WTC11 (cell line): Measurements from ENCODE around the gene CLSTN2. TPM values are rescaled to one million over a fixed set of nuclear protein-coding genes. Genes with fewer than 3 reads are reported as not detected.
A peak's percentile ranks its signal among the peaks of the same experiment; 100 is the strongest.

ENCODE experiments used
- ATAC-seq: fragments of 200-7000 bp; cut with Tn5 transposase; 2 replicates; pipeline ENCODE4 v1.10.0; 2021; ENCODE audit warnings: mild to moderate bottlenecking, moderate library complexity
- CTCF ChIA-PET: fragments of 300-600 bp; sonication (Branson Sonifier 250); formaldehyde crosslinking; loops from one replicate; lab custom pipeline; 2021; ENCODE audit warnings: antibody characterized with exemption; lab: Charles Lee
- POLR2A ChIA-PET: fragments of 350-600 bp; sonication (Branson Sonifier 250); formaldehyde crosslinking; loops from one replicate; lab custom pipeline; 2021; ENCODE audit warnings: antibody characterized with exemption; lab: Charles Lee
- DNase-seq: peaks from one replicate; pipeline ENCODE4 v3.0.0; 2021; ENCODE audit warnings: low spot score
- H3K27ac Mint-ChIP-seq: 2 replicates; pipeline ENCODE4 v1.8.0; 2021; ENCODE audit warnings: mixed read lengths
- H3K27me3 Mint-ChIP-seq: 2 replicates; pipeline ENCODE4 v1.8.0; 2021; ENCODE audit warnings: low read depth, mild to moderate bottlenecking, moderate library complexity, mixed read lengths
- H3K36me3 Mint-ChIP-seq: 2 replicates; pipeline ENCODE4 v1.8.0; 2021; ENCODE audit warnings: mixed read lengths
- H3K4me1 Mint-ChIP-seq: 2 replicates; pipeline ENCODE4 v1.8.0; 2022; ENCODE audit warnings: mixed read lengths
- H3K4me3 Mint-ChIP-seq: 2 replicates; pipeline ENCODE4 v1.8.0; 2021; ENCODE audit warnings: mild to moderate bottlenecking, moderate library complexity, mixed read lengths
- H3K9me3 Mint-ChIP-seq: 2 replicates; pipeline ENCODE4 v1.8.0; 2021; ENCODE audit warnings: mixed read lengths
- ATF3 ChIP-seq: sonication (generic); formaldehyde crosslinking; conservative IDR thresholded peaks from 2 replicates; pipeline ENCODE4 v1.8.1; 2022; ENCODE audit warnings: mild to moderate bottlenecking, missing genetic modification reagents
- CBFB ChIP-seq: sonication (generic); formaldehyde crosslinking; IDR thresholded peaks from 2 replicates; pipeline ENCODE4 v1.8.1; 2022; ENCODE audit warnings: mild to moderate bottlenecking, low read depth, missing genetic modification reagents
- CDX4 ChIP-seq: fragments of 250-450 bp; sonication (Bioruptor Pico); IDR thresholded peaks from 2 replicates; pipeline ENCODE4 v1.9.0; 2021; ENCODE audit warnings: moderate library complexity, mild to moderate bottlenecking, inconsistent platforms, borderline replicate concordance
- E2F1 ChIP-seq: sonication (generic); formaldehyde crosslinking; IDR thresholded peaks from 2 replicates; pipeline ENCODE4 v1.8.0; 2022; ENCODE audit warnings: mild to moderate bottlenecking, missing genetic modification reagents
- GRHL2 ChIP-seq: fragments of 250-450 bp; sonication (Bioruptor Pico); IDR thresholded peaks from 2 replicates; pipeline ENCODE4 v1.8.0; 2022; ENCODE audit warnings: mild to moderate bottlenecking, moderate library complexity; ENCODE audit not compliant: insufficient replicate concordance, severe bottlenecking
- IRF1 ChIP-seq: sonication (generic); formaldehyde crosslinking; IDR thresholded peaks from 2 replicates; pipeline ENCODE4 v1.8.0; 2023; ENCODE audit warnings: missing genetic modification reagents
- NFATC4 ChIP-seq: fragments of 250-450 bp; sonication (Bioruptor Pico); IDR thresholded peaks from 2 replicates; pipeline ENCODE4 v1.9.0; 2021; ENCODE audit warnings: mild to moderate bottlenecking
- NFE2L1 ChIP-seq: sonication (generic); formaldehyde crosslinking; IDR thresholded peaks from 2 replicates; pipeline ENCODE4 v1.8.1; 2023; ENCODE audit warnings: missing genetic modification reagents
- NR1H2 ChIP-seq: sonication (generic); formaldehyde crosslinking; IDR thresholded peaks from 2 replicates; pipeline ENCODE4 v1.9.0; 2021; ENCODE audit warnings: mild to moderate bottlenecking, moderate library complexity, missing genetic modification reagents
- NR3C1 ChIP-seq: sonication (generic); formaldehyde crosslinking; conservative IDR thresholded peaks from 2 replicates; pipeline ENCODE4 v1.8.1; 2023; ENCODE audit warnings: low read depth, mild to moderate bottlenecking, missing genetic modification reagents
- PRDM15 ChIP-seq: sonication (generic); formaldehyde crosslinking; IDR thresholded peaks from 2 replicates; pipeline ENCODE4 v1.8.0; 2022; ENCODE audit warnings: missing genetic modification reagents
- PRRX2 ChIP-seq: fragments of 250-450 bp; sonication (Bioruptor Pico); IDR thresholded peaks from 2 replicates; pipeline ENCODE4 v1.8.0; 2021; ENCODE audit warnings: mild to moderate bottlenecking
- RELA ChIP-seq: sonication (generic); formaldehyde crosslinking; IDR thresholded peaks from 2 replicates; pipeline ENCODE4 v1.8.1; 2022; ENCODE audit warnings: missing genetic modification reagents, mild to moderate bottlenecking, borderline replicate concordance
- SMAD3 ChIP-seq: sonication (generic); formaldehyde crosslinking; IDR thresholded peaks from 2 replicates; pipeline ENCODE4 v1.8.0; 2022; ENCODE audit warnings: missing genetic modification reagents, mild to moderate bottlenecking, borderline replicate concordance
- SMAD4 ChIP-seq: sonication (generic); formaldehyde crosslinking; IDR thresholded peaks from 2 replicates; pipeline ENCODE4 v1.8.0; 2022; ENCODE audit warnings: mild to moderate bottlenecking, missing genetic modification reagents
- TEAD4 ChIP-seq: sonication (generic); formaldehyde crosslinking; IDR thresholded peaks from 2 replicates; pipeline ENCODE4 v1.8.0; 2022; ENCODE audit warnings: mild to moderate bottlenecking, missing genetic modification reagents
- ZNF232 ChIP-seq: sonication (generic); formaldehyde crosslinking; IDR thresholded peaks from 2 replicates; pipeline ENCODE4 v1.8.0; 2022; ENCODE audit warnings: mild to moderate bottlenecking, missing genetic modification reagents
- ZNF281 ChIP-seq: sonication (generic); formaldehyde crosslinking; IDR thresholded peaks from 2 replicates; pipeline ENCODE4 v1.8.0; 2023; ENCODE audit warnings: mild to moderate bottlenecking, missing genetic modification reagents
- ZNF396 ChIP-seq: fragments of 250-450 bp; sonication (Bioruptor Pico); IDR thresholded peaks from 2 replicates; pipeline ENCODE4 v1.8.0; 2021; ENCODE audit warnings: mild to moderate bottlenecking, moderate library complexity, borderline replicate concordance
- ZNF512 ChIP-seq: sonication (generic); formaldehyde crosslinking; IDR thresholded peaks from 2 replicates; pipeline ENCODE4 v1.8.1; 2022; ENCODE audit warnings: missing genetic modification reagents, borderline replicate concordance
- total RNA-seq: library from RNA; stranded (reverse); gene quantifications from 3 replicates; pipeline ENCODE4 v1.2.3, GENCODE V29; 2021

CLSTN2 gene
- total RNA-seq, 1 experiment from 2014 or later: 0.35 TPM

GRCh38 chr3:140416666-140417065 is 481.7 kb downstream of the CLSTN2 start (continued):
- TF ChIP-seq CBFB (CRISPR knock-in tag): no peak

- Mint-ChIP-seq H3K4me3 (no peak overlapping the region), H3K9me3 (0 out of 2 replicates have a peak, but pooled peaks cover under 1% of the 10 kb centered on the region), H3K27ac (no peak overlapping the region; the same call in 1 of the 2 replicates), H3K4me1 (peaks cover 25% of the 10 kb centered on the region), H3K36me3 (no peaks in the 10 kb centered on the region), H3K27me3 (peaks cover 12% of the 10 kb centered on the region)
- ChIA-PET CTCF (no interaction called here), POLR2A (no interaction called here)
- ATAC-seq: no peak
- TF ChIP-seq E2F1 (no peak), RELA (no peak)
- no peak for DNase-seq
Observed at GRCh38 chr3:140420621-140421357, 485.8 kb downstream of the CLSTN2 start.

- ChIA-PET CTCF (no interaction called here), POLR2A (no interaction called here)
- Mint-ChIP-seq H3K4me3 (no peak overlapping the region), H3K9me3 (no peaks in the 10 kb centered on the region), H3K36me3 (no peaks in the 10 kb centered on the region), H3K27ac (peak overlapping the region; percentile 21; the same call in 1 of the 2 replicates), H3K27me3 (peaks cover 12% of the 10 kb centered on the region), H3K4me1 (peaks cover 25% of the 10 kb centered on the region)
- no peak for ATAC-seq
- DNase-seq: no peak
- TF ChIP-seq IRF1 (CRISPR knock-in tag) (no peak), NR3C1 (no peak), PRRX2 (no peak), ATF3 (CRISPR knock-in tag) (no peak), ZNF396 (CRISPR knock-in tag) (no peak), SMAD3 (CRISPR knock-in tag) (no peak), SMAD4 (CRISPR knock-in tag) (no peak), ZNF512 (CRISPR knock-in tag) (no peak), NR1H2 (CRISPR knock-in tag) (no peak), ZNF232 (CRISPR knock-in tag) (no peak), TEAD4 (CRISPR knock-in tag) (no peak), NFATC4 (no peak), ZNF281 (CRISPR knock-in tag) (no peak), GRHL2 (CRISPR knock-in tag) (no peak), CDX4 (CRISPR knock-in tag) (no peak), NFE2L1 (no peak), PRDM15 (CRISPR knock-in tag) (no peak)
Observed at GRCh38 chr3:140421884-140422283, 486.9 kb downstream of the CLSTN2 start.
